HepG2 (cell line): ENCODE results near the gene SHISA6. TPM values are rescaled to one million over a fixed set of nuclear protein-coding genes. Genes with fewer than 3 reads are reported as not detected.

Source experiments
- ATAC-seq: fragments of 200-7000 bp; cut with Tn5 transposase; 3 replicates; pipeline ENCODE4 v1.9.1; 2020; ENCODE audit warnings: mild to moderate bottlenecking, moderate library complexity
- BruUV-seq: library from RNA; stranded (reverse); fragments of 400-500 nt; replicated peaks from 2 replicates; lab custom pipeline; 2021; lab: Mats Ljungman, UMichigan
- CTCF ChIA-PET: fragments of 300-600 bp; formaldehyde crosslinking; extraction: SDS; loops from one replicate; lab custom pipeline; 2021; ENCODE audit warnings: low total read pairs, inconsistent platforms, low intra/inter-chr PET ratio; lab: Yijun Ruan, JAX
- POLR2A ChIA-PET: fragments of 350-600 bp; sonication (Branson Sonifier 250); formaldehyde crosslinking; loops from one replicate; lab custom pipeline; 2020; ENCODE audit warnings: antibody characterized with exemption, inconsistent platforms; lab: Yijun Ruan, JAX
- DNase-seq: peaks from one replicate; pipeline ENCODE4 v3.0.0-alpha.2; 2015; ENCODE audit warnings: low spot score
- FAIRE-seq: peaks from 3 replicates; lab custom pipeline; 2011; peaks lifted over from hg19 to GRCh38; lab: Jason Lieb, UNC
- H2AFZ ChIP-seq: one replicate; pipeline ENCODE4 v1.6.1; 2011; ENCODE audit warnings: low read length, inconsistent platforms
- H3K27ac ChIP-seq: fragments of 300-600 bp; 3 replicates; pipeline ENCODE4 v1.8.0; 2011; ENCODE audit warnings: mixed run types, mild to moderate bottlenecking, mixed read lengths, low read length, inconsistent platforms; ENCODE audit not compliant: insufficient read depth; ENCODE audit errors: extremely low read length
- H3K27me3 ChIP-seq, 2 experiments: fragments of 200-600 bp in 1 of 2; 2 replicates in 1 of 2; 3 replicates in 1 of 2; pipeline versions ENCODE4 v1.6.0 to v1.8.0; 2011; ENCODE audit warnings: low read length in 2 of 2, mild to moderate bottlenecking in 2 of 2, moderate library complexity in 2 of 2, inconsistent platforms in 1 of 2; ENCODE audit not compliant: insufficient read depth in 2 of 2, control insufficient read depth in 1 of 2
- H3K36me3 ChIP-seq, 2 experiments: fragments of 200-600 bp in 1 of 2; replicated peaks in 1 of 2; 2 replicates in 1 of 2; 3 replicates in 1 of 2; pipeline versions ENCODE4 v1.5.1 to v1.8.0; 2011; ENCODE audit warnings: low read length in 2 of 2, inconsistent platforms in 1 of 2; ENCODE audit not compliant: insufficient read depth in 2 of 2, control insufficient read depth in 1 of 2
- H3K4me1 ChIP-seq: 2 replicates; pipeline ENCODE4 v1.5.1; 2012; ENCODE audit warnings: low read length, inconsistent platforms; ENCODE audit not compliant: insufficient read depth
- H3K4me2 ChIP-seq: 2 replicates; pipeline ENCODE4 v1.6.0; 2011; ENCODE audit warnings: low read depth, low read length, inconsistent platforms
- H3K4me3 ChIP-seq, 3 experiments: fragments of 200-600 bp in 1 of 3; sonication (generic), shearing (Covaris generic) in 1 of 3; replicated peaks in 1 of 3; 2 replicates each; pipeline ENCODE4 v1.5.1; 2011 to 2016; ENCODE audit warnings: low read length in 3 of 3, inconsistent platforms in 2 of 3, low read depth in 2 of 3, mild to moderate bottlenecking in 2 of 3, control low read depth in 1 of 3, mixed read lengths in 1 of 3; ENCODE audit not compliant: insufficient read depth in 1 of 3
- H3K79me2 ChIP-seq: one replicate; pipeline ENCODE4 v1.6.1; 2011; ENCODE audit warnings: low read length, inconsistent platforms; ENCODE audit not compliant: insufficient read depth
- H3K9ac ChIP-seq: 2 replicates; pipeline ENCODE4 v1.6.0; 2011; ENCODE audit warnings: mild to moderate bottlenecking, low read depth, low read length, inconsistent platforms; ENCODE audit not compliant: insufficient read depth
- H3K9me3 ChIP-seq: 2 replicates; pipeline ENCODE4 v1.5.1; 2012; ENCODE audit warnings: mild to moderate bottlenecking, low read length
- H4K20me1 ChIP-seq: 2 replicates; pipeline ENCODE4 v1.6.0; 2011; ENCODE audit warnings: inconsistent platforms, mild to moderate bottlenecking, low read length, moderate library complexity; ENCODE audit not compliant: insufficient read depth
- CBFB ChIP-seq: sonication (generic); formaldehyde crosslinking; IDR thresholded peaks from 2 replicates; pipeline ENCODE4 v1.4.0; 2020; ENCODE audit warnings: missing genetic modification reagents
- FOSL1 ChIP-seq: sonication (generic); formaldehyde crosslinking; IDR thresholded peaks from 2 replicates; pipeline ENCODE4 v1.9.0; 2021; ENCODE audit warnings: missing genetic modification reagents, borderline replicate concordance
- FOXK2 ChIP-seq: fragments of 450-650 bp; IDR thresholded peaks from 2 replicates; pipeline ENCODE4 v1.6.1; 2016
- MTA3 ChIP-seq: sonication (generic); formaldehyde crosslinking; IDR thresholded peaks from 2 replicates; pipeline ENCODE4 v1.4.0; 2020; ENCODE audit warnings: missing genetic modification reagents
- NCOA2 ChIP-seq: sonication (generic); formaldehyde crosslinking; IDR thresholded peaks from 2 replicates; pipeline ENCODE4 v1.8.0; 2022; ENCODE audit warnings: inconsistent platforms
- NFKB2 ChIP-seq: sonication (generic); formaldehyde crosslinking; IDR thresholded peaks from 2 replicates; pipeline ENCODE4 v1.4.0; 2020; ENCODE audit warnings: missing genetic modification reagents, borderline replicate concordance
- SP2 ChIP-seq: sonication (generic); formaldehyde crosslinking; IDR thresholded peaks from 2 replicates; pipeline ENCODE4 v1.5.1; 2020; ENCODE audit warnings: mild to moderate bottlenecking, missing genetic modification reagents
- TFDP1 ChIP-seq: IDR thresholded peaks from 2 replicates; pipeline ENCODE4 v1.6.1; 2016; ENCODE audit warnings: missing compliant biosample characterization, missing genetic modification reagents, borderline replicate concordance
- ZC3H13 ChIP-seq: sonication (generic); formaldehyde crosslinking; IDR thresholded peaks from 2 replicates; pipeline ENCODE4 v1.8.1; 2023; ENCODE audit warnings: mild to moderate bottlenecking, missing genetic modification reagents, moderate library complexity
- ZMYM3 ChIP-seq: sonication (generic); formaldehyde crosslinking; IDR thresholded peaks from 2 replicates; pipeline ENCODE4 v1.5.1; 2020; ENCODE audit warnings: mild to moderate bottlenecking, missing genetic modification reagents
- ZNF232 ChIP-seq: sonication (generic); formaldehyde crosslinking; IDR thresholded peaks from 2 replicates; pipeline ENCODE4 v1.4.0; 2020; ENCODE audit warnings: missing genetic modification reagents, borderline replicate concordance
- ZNF557 ChIP-seq: sonication (generic); formaldehyde crosslinking; IDR thresholded peaks from 2 replicates; pipeline ENCODE4 v1.4.0; 2020; ENCODE audit warnings: missing genetic modification reagents
- ZNF562 ChIP-seq: sonication (generic); formaldehyde crosslinking; IDR thresholded peaks from 2 replicates; pipeline ENCODE4 v1.8.0; 2022; ENCODE audit warnings: missing genetic modification reagents, borderline replicate concordance
- ZNF678 ChIP-seq: sonication (generic); formaldehyde crosslinking; IDR thresholded peaks from 2 replicates; pipeline ENCODE4 v1.4.0; 2020; ENCODE audit warnings: mild to moderate bottlenecking, missing genetic modification reagents
- WGBS: methylation state at CpG from one replicate; pipeline ENCODE4 v1.1.6; 2017; ENCODE audit warnings: low lambda C conversion rate; 5-methylcytosine and 5-hydroxymethylcytosine counted together
- in situ Hi-C: cut with HindIII; loops from 2 replicates; pipeline ENCODE4 v1.10.0; 2017; ENCODE audit warnings: low pct_unique_long_range_greater_than_20kb; ENCODE audit not compliant: extremely low pct_ligation_motif_present
- intact Hi-C: fragments of 100-400 bp; cut with micrococcal nuclease; formaldehyde crosslinking; loops from one replicate; pipeline ENCODE4 v1.10.0; 2022; ENCODE audit not compliant: unreplicated experiment
- polyA plus RNA-seq, 8 experiments: library from polyadenylated mRNA; depleted of rRNA in 3 of 8; stranded (reverse) in 7 of 8; unstranded in 1 of 8; fragments of >200 nt; fragmentation: Illumina TruSeq in 4 of 8; extraction: Trizol in 4 of 8; gene quantifications; 2 replicates each; pipeline versions ENCODE4 v1.2.1 to v1.2.3, GENCODE V29; 2011 to 2016; ENCODE audit warnings: low read depth in 4 of 8, missing spikeins in 1 of 8, mixed read lengths in 1 of 8; ENCODE audit not compliant: insufficient read depth in 1 of 8
- total RNA-seq, 5 experiments: library from RNA; depleted of rRNA; stranded (reverse); fragments of >200 nt; fragmentation: Illumina TruSeq; extraction: Trizol; gene quantifications; 2 replicates each; pipeline ENCODE4 v1.2.3, GENCODE V29; 2016; ENCODE audit warnings: low read depth in 1 of 5
- TF ChIP-seq, protein P1 (sequence below): sonication (generic); formaldehyde crosslinking; IDR thresholded peaks from 2 replicates; pipeline ENCODE4 v1.5.1; 2020; ENCODE audit warnings: mild to moderate bottlenecking, missing genetic modification reagents, borderline replicate concordance
- TF ChIP-seq, protein P2 (sequence below): sonication (generic); formaldehyde crosslinking; IDR thresholded peaks from 2 replicates; pipeline ENCODE4 v1.9.0; 2021; ENCODE audit warnings: missing genetic modification reagents, borderline replicate concordance

Gene SHISA6
- total and polyA plus RNA-seq, 2 of the 13 experiments (the other 11 are each of a cell fraction or from before 2014, with no cell fraction given): not detected

- Histone ChIP-seq H3K27me3 (peaks cover 0 to 3% of the 10 kb centered on the region in 2 experiments; a peak in 1 of 5 replicates), H3K36me3 (no peaks in the 10 kb centered on the region), H2AFZ (no peak overlapping the region), H3K9me3 (no peaks in the 10 kb centered on the region), H4K20me1 (no peaks in the 10 kb centered on the region), H3K79me2 (no peaks in the 10 kb centered on the region), H3K4me3 (no peak overlapping the region), H3K27ac (no peak overlapping the region), H3K4me1 (no peaks in the 10 kb centered on the region), H3K9ac (no peak overlapping the region), H3K4me2 (no peak overlapping the region)
- POLR2A ChIA-PET: no interaction called here
- CTCF ChIA-PET: no interaction called here
- no CpG with 5 or more reads among the region's 9 CpGs for WGBS
- BruUV-seq: no TSS peak
- intact Hi-C loops (no loop called here), in situ Hi-C loops (no loop called here)
- FAIRE-seq: no peak
- TF ChIP-seq SP2 (CRISPR knock-in tag) (no peak), ZNF557 (CRISPR knock-in tag) (no peak), FOSL1 (no peak), FOXK2 (no peak), NFKB2 (CRISPR knock-in tag) (no peak), ZNF232 (CRISPR knock-in tag) (no peak), NCOA2 (no peak), MTA3 (CRISPR knock-in tag) (no peak), ZC3H13 (CRISPR knock-in tag) (no peak), TFDP1 (CRISPR knock-in tag) (no peak), ZNF678 (CRISPR knock-in tag) (no peak), CBFB (no peak), ZMYM3 (CRISPR knock-in tag) (no peak), ZNF562 (no peak)
- TF ChIP-seq, protein P1, sequence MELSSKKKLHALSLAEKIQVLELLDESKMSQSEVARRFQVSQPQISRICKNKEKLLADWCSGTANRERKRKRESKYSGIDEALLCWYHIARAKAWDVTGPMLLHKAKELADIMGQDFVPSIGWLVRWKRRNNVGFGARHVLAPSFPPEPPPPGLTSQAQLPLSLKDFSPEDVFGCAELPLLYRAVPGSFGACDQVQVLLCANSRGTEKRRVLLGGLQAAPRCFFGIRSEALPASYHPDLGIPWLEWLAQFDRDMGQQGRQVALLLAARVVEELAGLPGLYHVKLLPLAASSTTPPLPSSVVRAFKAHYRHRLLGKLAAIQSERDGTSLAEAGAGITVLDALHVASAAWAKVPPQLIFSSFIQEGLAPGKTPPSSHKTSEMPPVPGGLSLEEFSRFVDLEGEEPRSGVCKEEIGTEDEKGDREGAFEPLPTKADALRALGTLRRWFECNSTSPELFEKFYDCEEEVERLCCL (CRISPR knock-in tag): no peak
- TF ChIP-seq, protein P2, sequence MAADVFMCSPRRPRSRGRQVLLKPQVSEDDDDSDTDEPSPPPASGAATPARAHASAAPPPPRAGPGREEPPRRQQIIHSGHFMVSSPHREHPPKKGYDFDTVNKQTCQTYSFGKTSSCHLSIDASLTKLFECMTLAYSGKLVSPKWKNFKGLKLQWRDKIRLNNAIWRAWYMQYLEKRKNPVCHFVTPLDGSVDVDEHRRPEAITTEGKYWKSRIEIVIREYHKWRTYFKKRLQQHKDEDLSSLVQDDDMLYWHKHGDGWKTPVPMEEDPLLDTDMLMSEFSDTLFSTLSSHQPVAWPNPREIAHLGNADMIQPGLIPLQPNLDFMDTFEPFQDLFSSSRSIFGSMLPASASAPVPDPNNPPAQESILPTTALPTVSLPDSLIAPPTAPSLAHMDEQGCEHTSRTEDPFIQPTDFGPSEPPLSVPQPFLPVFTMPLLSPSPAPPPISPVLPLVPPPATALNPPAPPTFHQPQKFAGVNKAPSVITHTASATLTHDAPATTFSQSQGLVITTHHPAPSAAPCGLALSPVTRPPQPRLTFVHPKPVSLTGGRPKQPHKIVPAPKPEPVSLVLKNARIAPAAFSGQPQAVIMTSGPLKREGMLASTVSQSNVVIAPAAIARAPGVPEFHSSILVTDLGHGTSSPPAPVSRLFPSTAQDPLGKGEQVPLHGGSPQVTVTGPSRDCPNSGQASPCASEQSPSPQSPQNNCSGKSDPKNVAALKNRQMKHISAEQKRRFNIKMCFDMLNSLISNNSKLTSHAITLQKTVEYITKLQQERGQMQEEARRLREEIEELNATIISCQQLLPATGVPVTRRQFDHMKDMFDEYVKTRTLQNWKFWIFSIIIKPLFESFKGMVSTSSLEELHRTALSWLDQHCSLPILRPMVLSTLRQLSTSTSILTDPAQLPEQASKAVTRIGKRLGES (CRISPR knock-in tag): no peak
- DNase-seq: no peak
- ATAC-seq: no peak
Measured at GRCh38 chr17:11273596-11273995, 32.6 kb downstream of the SHISA6 start.
